GM18505 (cell line): ENCODE results near the gene CDC42SE2.
"Not testable (repeated sequence)": the region's sequence is repeated elsewhere in the genome, so short reads cannot be mapped to it uniquely, and the experiment has no call there.

Source experiments
- ATAC-seq: cut with Tn5 transposase; IDR thresholded peaks from one replicate; pipeline ENCODE4 v1.9.1; 2021; ENCODE audit not compliant: unreplicated experiment
- POLR2A ChIP-seq: IDR thresholded peaks from 4 replicates; pipeline ENCODE4 v1.6.1; 2011; ENCODE audit warnings: borderline replicate concordance; ENCODE audit not compliant: insufficient read depth, insufficient read length; ENCODE audit errors: extremely low read depth

The CDC42SE2 gene

DNA sequence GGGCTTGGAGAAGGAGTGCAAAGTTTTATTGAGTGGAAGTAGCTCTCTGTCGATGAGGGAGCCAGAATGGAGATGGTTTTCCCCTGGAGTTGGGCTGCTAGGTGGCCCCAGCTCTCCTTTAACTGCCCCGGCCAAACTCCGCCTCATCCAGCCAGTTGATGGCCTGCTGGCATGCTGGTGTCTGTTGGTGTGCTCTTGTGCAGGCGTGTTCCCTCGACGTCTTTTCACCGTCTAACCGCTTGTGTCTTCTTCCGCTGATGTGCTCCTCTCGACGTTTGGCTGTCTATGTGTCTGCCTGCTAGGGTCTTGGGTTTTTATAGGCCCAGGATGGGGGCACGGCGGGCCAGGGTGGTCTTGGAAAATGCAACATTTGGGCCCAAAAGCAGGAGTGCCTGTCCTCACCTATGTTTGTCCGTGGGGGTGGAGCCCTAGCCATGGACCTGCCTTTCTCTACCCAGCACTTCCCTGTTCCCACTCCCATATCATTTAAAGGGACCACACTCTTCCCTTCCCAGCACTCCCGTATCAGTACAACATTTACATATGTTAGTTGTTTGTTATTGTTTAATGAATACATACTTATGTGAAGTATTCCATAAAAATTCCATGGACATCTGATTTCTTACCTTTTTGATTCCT lies 97.9 kb downstream of the CDC42SE2 start:
- ATAC-seq: no peak
- TF ChIP-seq POLR2A: no peak

DNA sequence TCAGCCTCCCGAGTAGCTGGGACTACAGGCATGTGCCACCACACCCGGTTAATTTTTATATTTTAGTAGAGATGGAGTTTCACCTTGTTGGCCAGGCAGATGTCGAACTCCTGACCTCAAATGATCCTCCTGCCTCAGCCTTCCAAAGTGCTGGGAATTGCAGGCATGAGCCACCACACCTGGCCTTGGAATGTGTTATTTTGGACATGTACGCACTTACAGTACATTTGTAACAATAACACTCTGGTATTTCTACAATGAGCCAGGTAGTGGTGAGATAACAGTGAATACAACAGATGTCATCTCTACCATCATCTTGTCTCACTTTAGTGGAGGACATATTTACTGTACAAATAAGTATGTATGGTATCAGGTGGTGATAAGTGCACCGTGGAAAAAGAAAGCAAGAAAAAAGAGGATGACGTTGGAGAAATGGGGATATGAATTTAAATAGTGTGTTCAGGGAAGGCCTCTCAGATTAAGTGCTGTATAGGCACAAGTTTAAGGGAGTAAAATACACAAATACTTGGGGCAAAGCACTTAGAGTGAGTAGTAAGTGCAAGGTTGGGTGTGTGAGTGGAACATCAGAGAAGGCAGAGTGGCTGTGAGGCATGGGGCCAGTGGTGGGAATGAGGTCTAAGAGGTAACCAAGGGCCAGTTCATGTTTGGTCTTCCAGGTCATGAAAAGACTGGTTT lies 100.1 kb downstream of the CDC42SE2 start:
- ATAC-seq: no peak
- TF ChIP-seq POLR2A: no peak

DNA sequence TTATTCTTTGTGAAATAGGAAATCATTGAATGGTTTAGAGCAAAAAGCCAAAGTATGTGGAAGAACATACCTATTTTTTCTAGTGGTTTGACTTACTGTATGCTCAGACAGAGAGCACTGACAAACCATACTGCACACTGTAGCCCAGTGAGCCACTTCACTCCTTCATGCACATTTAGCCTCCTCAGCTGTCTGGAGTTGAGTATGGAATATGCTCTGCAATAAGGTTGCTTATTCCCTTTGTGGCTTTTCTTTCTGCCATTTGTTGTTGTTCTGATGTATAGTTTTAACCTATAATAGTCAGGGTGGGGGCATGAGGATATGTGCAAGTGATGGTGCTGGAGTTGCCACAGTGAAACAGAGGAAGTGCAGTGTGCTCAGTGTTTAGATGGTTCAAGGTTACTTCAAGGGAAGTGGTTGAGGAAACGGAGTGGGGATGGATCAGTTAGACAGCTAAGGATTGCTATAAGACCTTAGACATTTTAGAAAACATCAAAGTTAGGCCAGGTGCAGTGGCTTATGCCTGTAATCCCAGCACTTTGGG lies 100.7 kb downstream of the CDC42SE2 start:
- TF ChIP-seq POLR2A: no peak
- no peak for ATAC-seq

DNA sequence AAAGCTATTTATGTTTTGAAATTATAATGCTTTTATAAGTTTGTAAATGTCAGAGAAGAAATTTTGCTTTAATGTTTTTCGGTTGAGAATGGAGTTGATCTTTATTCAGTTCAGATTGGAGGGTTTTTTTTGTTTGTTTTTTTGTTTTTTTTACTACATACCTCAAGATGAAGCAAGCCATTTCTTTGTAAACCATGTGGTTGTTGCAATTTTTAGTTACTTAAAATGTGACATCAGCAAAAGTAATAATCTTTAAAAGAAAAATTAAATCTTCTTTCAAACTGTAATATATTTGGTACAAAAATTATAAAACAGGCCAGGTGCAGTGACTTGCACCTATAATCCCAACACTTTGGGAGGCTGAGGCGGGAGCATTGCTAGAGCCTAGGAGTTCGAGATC lies 102.6 kb downstream of the CDC42SE2 start:
- TF ChIP-seq POLR2A: no peak
- ATAC-seq: no peak

DNA sequence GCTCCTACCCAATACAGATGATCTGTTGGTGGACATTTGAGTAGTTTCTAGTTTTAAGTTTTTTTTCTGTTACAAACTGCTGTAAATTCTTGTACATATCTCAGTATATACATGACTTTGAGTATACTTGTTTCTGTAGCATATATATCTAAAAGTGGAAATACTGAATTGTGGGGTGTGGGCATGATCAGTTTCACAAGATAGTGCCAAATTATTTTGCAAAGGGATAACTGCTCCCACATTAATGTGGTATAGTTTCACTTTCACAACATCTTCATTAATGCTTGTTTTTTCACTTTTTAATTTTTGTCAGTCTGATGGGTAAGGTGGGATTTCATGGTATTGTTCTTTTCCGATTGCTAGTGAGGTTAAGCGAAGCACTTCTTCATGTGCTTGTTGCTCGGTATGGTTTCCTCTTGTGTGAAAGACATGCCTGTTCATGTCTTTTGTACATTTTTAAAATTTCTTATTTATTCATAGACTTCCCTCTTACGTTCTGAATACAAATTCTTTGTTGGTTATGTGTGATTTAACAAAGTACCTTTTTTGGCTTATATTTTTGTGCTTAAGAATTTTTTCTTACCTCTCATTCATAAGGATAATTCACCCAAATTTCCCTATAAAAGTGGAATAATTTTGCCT lies 103.5 kb downstream of the CDC42SE2 start:
- ATAC-seq: no peak

DNA sequence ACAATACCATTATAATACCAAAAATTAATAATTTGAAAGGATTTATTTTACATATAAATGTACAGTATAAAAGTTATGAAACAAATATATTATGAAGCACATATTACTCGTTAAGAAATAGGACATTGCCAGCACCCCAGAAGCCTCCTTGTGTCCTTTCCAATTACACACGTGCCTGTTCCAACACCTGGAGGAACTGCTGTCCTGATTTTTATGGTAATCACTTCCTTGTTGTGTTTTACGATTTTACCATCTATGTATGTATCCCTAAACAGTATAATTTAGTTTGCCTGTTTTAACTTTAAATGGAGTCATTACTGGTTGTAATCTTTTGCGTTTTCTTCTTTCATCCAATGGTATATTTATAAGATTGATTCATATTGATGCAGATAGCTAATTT lies 105.0 kb downstream of the CDC42SE2 start:
- no peak for TF ChIP-seq POLR2A
- ATAC-seq: no peak

More for the DNA sequence above, 103.5 kb downstream of the CDC42SE2 start:
- no peak for TF ChIP-seq POLR2A

DNA sequence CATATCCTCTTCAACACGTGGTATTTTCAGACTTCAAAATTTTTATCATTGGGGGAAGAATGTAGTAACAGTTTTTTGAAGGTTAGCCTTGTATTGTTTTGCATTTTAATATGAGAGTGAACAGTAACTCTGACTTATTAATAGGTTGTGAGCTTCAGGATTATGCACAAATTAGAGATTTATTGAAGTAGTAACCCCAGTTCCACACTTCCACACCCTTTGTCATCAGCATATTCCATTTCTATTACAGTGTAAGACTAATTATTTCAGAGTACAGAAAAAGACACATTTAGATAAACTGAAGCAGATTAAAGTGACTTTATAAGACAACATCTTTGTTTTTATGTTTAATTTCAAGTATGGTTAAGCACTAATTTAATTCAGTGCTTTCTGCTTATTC lies 105.7 kb downstream of the CDC42SE2 start:
- ATAC-seq: no peak
- no peak for TF ChIP-seq POLR2A

DNA sequence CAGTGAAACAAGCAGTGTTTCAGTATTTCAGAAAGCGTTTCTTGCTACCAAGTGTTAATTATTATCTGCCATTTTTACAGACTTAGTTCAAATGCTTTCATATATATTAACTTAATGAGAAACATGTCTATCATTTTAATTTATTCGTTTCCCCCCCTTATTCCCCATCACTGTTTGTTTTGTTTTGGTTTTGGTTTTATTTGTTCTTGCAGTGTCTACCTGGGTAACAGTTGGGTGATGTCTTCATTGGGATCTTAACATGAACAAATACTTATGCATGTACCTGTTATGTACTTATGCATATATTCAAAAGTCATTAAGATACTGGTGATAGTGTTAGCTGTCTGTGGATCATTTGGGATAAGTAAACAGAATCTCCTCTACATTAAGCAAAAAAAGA lies 108.0 kb downstream of the CDC42SE2 start:
- no peak for ATAC-seq
- TF ChIP-seq POLR2A: no peak

DNA sequence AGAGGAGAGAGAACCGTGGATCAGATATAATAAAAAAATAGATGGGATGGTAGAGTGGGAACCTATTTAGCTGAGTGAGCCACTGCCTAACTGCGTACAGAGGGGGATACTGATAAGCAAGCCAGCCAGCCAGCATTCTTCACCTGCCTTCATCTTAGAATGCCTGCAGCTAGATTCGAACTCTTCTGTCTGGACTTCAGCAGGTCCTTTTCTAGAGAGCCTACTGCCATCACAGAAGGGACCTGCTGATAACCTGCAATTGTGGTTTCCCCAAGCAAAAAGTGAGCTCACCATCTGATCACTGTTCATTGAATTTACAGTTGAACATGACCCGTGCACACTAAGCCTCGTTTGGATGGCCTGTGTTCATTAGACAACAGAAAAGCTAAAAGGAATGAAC lies 109.4 kb downstream of the CDC42SE2 start:
- ATAC-seq: no peak
- no peak for TF ChIP-seq POLR2A

DNA sequence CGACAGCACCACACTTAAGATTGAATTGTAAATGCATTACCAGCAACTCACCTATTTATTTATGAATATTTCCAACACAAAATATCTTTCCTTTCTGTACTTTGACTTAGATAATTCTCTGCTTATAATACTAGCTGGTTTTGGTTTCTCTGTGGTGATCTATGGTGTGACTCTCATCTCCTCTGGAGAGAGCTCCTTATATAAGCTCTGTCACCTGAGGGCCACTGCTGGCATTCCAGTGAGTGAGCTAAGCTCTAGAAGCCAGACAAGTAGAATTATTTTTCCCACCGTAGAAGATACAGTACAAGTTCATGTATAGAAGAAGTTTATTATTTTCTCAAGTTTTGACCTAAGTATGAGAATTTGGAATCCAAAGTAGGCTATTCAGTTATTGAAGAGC lies 111.5 kb downstream of the CDC42SE2 start:
- TF ChIP-seq POLR2A: no peak
- ATAC-seq: no peak

DNA sequence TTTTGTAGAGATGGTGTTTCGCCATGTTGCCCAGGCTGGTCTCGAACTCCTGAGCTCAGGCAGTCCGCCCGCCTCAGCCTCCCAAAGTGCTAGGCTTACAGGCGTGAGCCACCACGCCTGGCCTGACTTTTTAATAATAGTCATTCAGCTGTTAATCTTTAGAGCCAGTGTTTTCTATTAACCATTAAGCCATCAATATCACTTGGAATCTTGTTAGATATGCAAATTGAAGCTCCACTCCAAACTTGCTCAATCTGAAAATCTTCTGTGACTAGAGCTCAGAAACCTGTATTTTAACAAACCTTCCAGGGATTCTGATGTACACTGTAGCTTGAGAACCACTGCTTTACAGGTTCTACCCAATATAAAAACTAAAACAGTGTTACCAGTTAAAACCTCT lies 113.5 kb downstream of the CDC42SE2 start:
- TF ChIP-seq POLR2A: no peak
- no peak for ATAC-seq

DNA sequence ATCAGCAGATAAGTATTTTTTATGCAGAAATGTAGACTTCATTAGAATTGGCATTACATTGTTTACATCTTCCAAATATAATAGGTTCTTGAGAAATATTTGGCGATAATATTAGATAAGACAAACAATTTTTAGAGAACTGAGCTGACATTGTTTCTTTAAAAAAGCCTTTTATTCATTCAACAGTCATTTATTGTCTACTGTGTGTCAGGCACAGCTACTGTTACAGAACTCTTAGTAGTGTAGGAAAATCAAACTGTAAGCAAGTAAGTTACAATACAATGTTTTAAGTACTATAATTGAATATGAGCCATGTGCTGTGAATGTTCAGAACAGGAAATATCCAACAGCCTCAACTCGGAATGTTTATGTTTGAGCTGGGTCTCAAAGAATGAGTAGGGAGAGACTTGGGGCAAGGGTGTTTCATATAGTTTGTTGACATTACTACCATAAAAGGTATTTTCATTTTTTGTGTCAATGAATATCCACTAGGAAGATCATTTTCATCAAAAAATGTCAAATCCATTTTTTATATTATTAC lies 114.0 kb downstream of the CDC42SE2 start:
- no peak for TF ChIP-seq POLR2A
- no peak for ATAC-seq

DNA sequence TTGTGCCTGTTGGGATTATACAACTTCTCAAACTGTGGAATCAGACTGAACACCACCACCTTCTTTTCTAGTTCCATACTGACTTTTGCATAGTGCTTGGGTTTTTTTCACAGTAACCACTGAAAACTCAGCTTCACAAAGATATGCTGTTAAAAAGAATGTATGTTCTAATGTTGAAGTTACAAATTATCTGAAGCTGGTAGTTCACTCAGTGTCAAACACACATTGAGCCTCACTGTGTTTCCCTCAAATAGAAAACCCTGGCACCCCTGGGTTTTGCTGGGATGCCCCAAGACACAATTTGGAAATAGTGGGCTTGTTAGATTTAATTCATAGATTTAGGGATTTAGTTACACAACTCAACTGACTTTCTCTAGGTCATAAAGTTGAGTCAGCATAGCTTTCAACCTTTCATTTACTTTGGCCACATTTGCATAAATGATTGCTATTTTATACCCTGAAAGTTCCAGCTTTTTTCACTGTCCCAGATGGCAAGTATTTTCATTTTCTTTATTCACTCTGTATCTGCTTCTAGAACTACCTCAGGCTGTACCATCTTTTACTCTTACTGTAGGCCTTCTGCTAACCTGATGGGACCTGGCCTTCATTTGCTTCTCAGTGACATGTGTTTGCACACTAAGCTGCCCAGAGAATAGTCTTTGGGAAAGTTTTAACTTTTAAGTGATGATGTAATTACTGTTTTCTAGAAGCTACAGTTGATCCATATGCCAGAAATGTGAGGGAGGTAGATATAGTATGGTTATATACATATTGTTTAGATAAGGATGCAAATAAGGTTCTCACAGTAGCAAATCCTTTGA lies 115.1 kb downstream of the CDC42SE2 start:
- no peak for ATAC-seq

DNA sequence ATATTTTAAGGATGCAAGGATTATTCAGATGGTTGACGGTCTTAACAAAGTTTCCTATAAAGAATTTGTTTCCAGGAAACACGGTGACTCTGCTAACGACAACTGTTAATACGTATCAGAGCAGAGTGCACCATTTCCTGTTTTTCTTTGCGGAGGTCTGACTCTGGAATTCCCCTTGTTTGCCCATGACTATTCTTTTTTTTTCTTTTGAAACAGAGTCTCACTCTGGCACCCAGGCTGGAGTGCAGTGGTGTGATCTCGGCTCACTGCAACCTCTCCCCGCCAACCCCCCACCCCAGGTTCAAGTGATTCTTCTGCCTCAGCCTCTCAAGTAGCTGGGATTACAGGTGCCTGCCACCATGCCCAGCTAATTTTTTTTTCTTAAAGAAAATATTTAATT lies 115.9 kb downstream of the CDC42SE2 start:
- peak; percentile 34 for ATAC-seq
- no peak for TF ChIP-seq POLR2A

More for the DNA sequence above, 115.1 kb downstream of the CDC42SE2 start:
- no peak for TF ChIP-seq POLR2A

DNA sequence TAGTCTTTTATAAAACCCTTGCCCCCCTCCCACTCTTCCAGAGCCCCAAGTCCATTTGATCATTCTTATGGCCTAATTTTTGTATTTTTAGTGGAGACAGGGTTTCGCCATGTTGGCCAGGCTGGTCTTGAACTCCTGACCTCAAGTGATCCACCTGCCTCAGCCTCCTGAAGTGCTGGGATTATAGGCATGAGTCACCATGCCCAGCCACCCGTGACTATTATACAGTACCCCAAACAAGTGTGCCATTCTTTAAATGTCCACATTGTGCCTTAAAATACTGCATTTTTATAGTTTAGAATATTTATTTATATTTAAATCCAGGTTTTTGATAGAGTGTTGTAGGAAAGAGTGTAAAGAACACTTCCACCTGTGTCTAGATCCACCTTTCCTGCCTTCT lies 116.4 kb downstream of the CDC42SE2 start:
- ATAC-seq: not testable (repeated sequence)
